Measurements from ENCODE around the gene ARHGEF19.
"Not testable (repeated sequence)": the region's sequence is repeated elsewhere in the genome, so short reads cannot be mapped to it uniquely, and the experiment has no call there.

The ARHGEF19 gene

DNA sequence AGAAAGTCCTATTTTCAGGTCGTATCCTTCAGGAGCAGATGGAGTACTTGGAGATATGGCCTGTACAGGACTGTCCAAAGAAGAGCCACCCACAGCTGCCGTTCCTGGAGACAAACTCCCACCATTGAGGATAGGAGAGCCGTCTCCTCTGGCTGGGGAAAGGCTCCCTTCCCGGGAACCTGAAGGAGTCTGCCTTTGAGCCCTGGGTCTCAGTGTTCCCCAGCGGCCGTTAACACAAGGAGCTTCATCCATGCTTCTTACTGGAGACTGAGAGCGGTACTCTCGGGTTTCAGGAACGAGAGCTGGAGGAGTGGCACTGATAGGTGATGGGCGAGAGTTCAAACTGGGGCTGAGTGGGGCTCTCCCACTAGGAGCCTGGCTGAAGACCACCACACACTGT lies 38.9 kb upstream of the ARHGEF19 start:
- Histone ChIP-seq H3K36me3 (ENCODE audit: insufficient read depth, low read length) (peaks cover 12% of the 10 kb centered on the region; the same call in 1 of the 2 replicates), H3K27ac (ENCODE audit: low read depth, low read length) (no peak overlapping the region), H2AFZ (ENCODE audit: low read length, unreplicated experiment) (no peak overlapping the region)

DNA sequence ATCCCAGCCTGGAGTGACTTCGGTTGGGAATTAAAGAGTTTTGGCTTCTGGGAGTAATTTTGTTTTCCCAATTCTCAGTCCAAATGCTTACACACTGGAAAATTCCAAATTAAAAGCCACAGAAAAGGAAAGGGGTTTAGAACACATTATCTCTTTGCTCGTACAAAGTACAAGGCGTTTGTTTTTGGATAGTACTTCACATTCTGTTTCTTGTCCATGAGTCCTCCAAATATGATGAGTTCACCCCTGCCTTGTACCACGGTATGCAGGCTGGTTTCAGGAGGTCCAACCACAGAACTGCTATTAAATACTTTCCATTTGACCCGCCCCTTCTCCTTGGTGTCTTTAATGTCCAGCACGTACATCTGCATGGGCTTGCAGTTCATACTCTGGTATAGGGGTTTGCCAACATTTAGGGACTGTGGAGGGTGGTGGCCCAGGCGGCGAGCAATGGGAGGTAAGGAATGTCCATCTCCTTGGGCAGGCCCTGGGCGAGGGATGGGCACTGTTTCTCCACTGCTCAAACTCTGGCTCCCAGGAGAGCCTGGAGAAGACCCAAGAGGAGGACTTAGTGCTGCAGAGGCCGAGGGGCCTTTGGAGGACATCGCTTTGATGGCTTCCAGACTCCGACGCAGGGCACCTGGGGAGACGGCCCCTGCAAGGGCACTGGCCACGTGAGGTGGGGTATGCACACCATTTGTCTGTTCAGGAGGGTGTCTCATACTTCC lies 38.2 kb upstream of the ARHGEF19 start:
- H3K36me3 ChIP-seq (ENCODE audit: insufficient read depth, low read length): peaks cover 12% of the 10 kb centered on the region; the same call in 1 of the 2 replicates
- no peak overlapping the region for H3K4me3 ChIP-seq (ENCODE audit: low read depth, low read length)
- no peaks in the 10 kb centered on the region for H3K79me2 ChIP-seq (ENCODE audit: control insufficient read depth, insufficient read depth, low read length, unreplicated experiment)
- H3K27ac ChIP-seq (ENCODE audit: low read depth, low read length): no peak overlapping the region
- H2AFZ ChIP-seq (ENCODE audit: low read length, unreplicated experiment): no peak overlapping the region
- peaks cover 30% of the 10 kb centered on the region for H3K4me1 ChIP-seq (ENCODE audit: control insufficient read depth, insufficient read depth, low read length, unreplicated experiment)
- no peaks in the 10 kb centered on the region for H3K27me3 ChIP-seq (ENCODE audit: insufficient read depth, low read length)

More for the DNA sequence above, 38.9 kb upstream of the ARHGEF19 start:
- H3K4me1 ChIP-seq (ENCODE audit: control insufficient read depth, insufficient read depth, low read length, unreplicated experiment): peaks cover 30% of the 10 kb centered on the region
- H3K4me3 ChIP-seq (ENCODE audit: low read depth, low read length): no peak overlapping the region
- no peaks in the 10 kb centered on the region for H3K27me3 ChIP-seq (ENCODE audit: insufficient read depth, low read length)
- no peaks in the 10 kb centered on the region for H3K79me2 ChIP-seq (ENCODE audit: control insufficient read depth, insufficient read depth, low read length, unreplicated experiment)

DNA sequence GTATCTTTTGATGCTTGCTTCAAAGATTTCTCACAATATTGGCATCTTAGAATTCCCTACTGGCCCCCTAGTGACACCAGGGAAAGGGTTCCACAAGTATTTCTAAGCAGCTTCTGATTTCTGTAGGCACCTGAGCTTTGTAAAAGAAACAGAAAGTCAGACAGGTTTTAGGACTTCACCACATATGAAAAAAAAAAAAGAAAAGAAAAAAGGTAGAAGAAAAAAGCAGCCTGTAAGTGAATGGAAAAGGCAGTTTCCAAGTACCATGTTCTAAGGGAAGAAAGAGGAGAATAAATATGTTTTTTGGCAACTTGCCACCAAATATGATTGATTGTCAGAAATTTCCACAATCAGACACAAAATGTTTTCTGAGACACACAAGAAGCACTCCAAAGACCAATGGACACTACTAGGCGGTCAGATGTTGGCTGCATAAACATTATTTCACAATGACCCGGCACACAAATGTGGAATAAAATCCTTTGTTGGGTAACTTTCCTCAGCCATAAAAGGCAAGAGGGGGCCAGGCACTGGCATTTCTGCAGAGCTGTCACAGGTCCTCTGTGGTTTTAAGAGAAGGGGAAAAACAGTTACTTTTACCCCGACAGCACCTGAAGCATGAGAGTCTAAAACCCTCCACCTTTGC lies 37.3 kb upstream of the ARHGEF19 start:
- peaks cover 30% of the 10 kb centered on the region for H3K4me1 ChIP-seq (ENCODE audit: control insufficient read depth, insufficient read depth, low read length, unreplicated experiment)
- no peaks in the 10 kb centered on the region for H3K79me2 ChIP-seq (ENCODE audit: control insufficient read depth, insufficient read depth, low read length, unreplicated experiment)
- H3K4me3 ChIP-seq (ENCODE audit: low read depth, low read length): no peak overlapping the region
- no peaks in the 10 kb centered on the region for H3K27me3 ChIP-seq (ENCODE audit: insufficient read depth, low read length)
- peaks cover 12% of the 10 kb centered on the region; the same call in 1 of the 2 replicates for H3K36me3 ChIP-seq (ENCODE audit: insufficient read depth, low read length)
- H3K27ac ChIP-seq (ENCODE audit: low read depth, low read length): peak overlapping the region; percentile 62
- no peak overlapping the region for H2AFZ ChIP-seq (ENCODE audit: low read length, unreplicated experiment)

DNA sequence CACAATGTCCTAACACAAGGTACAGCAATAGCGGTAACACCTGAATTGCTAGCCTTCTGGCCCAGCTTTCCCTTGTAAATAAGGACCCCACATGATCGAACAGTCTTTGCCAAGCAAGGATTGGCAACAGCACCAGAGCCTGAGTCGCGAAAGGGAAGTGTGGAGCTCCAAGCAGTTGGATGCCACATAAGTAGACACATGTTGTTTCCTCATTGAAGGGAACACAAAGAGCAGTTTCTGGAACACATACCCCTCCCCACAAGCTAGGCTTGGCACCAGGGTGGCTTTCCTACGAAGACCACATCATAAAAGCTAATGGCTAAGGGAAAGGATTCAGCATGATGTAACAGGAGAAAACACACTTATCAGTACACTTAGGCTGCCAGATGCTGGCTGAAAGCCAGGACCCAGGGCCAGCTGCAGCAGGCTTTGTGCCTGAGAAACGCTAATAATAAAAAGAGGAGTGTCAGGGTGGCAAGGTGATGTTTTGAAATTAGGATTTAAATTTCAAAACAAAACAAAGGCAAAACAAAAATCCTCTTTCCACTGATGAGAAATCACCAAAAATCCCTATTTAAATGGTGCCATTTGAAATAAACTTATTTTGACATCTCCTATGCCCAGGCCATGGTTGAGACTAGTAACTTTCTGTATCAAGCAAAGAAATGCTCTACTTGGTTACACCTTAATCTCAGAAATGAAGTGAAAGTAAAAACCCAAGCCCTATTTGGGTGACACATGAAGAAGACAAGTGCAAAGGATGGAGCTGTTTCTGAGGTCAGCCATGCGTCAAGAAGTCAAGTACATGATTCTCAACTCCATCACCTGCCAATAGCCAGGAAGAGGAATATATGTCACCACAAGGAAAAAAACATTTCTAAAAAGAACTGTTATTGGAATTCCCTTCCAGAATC lies 36.4 kb upstream of the ARHGEF19 start:
- H3K4me1 ChIP-seq (ENCODE audit: control insufficient read depth, insufficient read depth, low read length, unreplicated experiment): peaks cover 30% of the 10 kb centered on the region
- peaks cover 12% of the 10 kb centered on the region; the same call in 1 of the 2 replicates for H3K36me3 ChIP-seq (ENCODE audit: insufficient read depth, low read length)
- no peaks in the 10 kb centered on the region for H3K27me3 ChIP-seq (ENCODE audit: insufficient read depth, low read length)
- H3K4me3 ChIP-seq (ENCODE audit: low read depth, low read length): no peak overlapping the region
- no peak overlapping the region for H2AFZ ChIP-seq (ENCODE audit: low read length, unreplicated experiment)
- no peaks in the 10 kb centered on the region for H3K79me2 ChIP-seq (ENCODE audit: control insufficient read depth, insufficient read depth, low read length, unreplicated experiment)
- peak overlapping the region; percentile 62 for H3K27ac ChIP-seq (ENCODE audit: low read depth, low read length)

DNA sequence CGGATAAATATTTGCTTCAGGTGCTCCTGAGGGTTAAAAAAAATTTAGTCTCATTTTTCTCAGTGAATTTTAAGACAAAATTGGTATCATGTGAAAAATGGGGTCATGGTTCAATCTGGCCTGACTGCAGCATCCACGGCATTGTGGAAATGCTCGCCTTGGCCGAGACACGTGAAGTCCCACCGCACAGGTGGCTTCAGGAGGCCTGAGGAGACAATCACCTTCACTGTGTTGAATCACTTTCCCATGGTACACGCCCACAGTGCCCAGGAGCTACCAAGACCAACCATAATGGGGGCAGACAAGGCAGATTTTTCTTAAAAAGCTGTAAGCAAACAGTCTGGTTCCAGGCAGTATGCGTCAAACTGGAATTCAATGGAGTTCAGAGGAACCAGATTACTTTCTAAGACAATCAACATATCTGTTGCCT lies 35.6 kb upstream of the ARHGEF19 start:
- Histone ChIP-seq H3K4me1 (ENCODE audit: control insufficient read depth, insufficient read depth, low read length, unreplicated experiment) (peaks cover 30% of the 10 kb centered on the region), H3K4me3 (ENCODE audit: low read depth, low read length) (no peak overlapping the region), H3K79me2 (ENCODE audit: control insufficient read depth, insufficient read depth, low read length, unreplicated experiment) (no peaks in the 10 kb centered on the region), H3K36me3 (ENCODE audit: insufficient read depth, low read length) (peaks cover 4% of the 10 kb centered on the region; the same call in 1 of the 2 replicates), H2AFZ (ENCODE audit: low read length, unreplicated experiment) (no peak overlapping the region), H3K27me3 (ENCODE audit: insufficient read depth, low read length) (no peaks in the 10 kb centered on the region), H3K27ac (ENCODE audit: low read depth, low read length) (peak overlapping the region; percentile 62)

DNA sequence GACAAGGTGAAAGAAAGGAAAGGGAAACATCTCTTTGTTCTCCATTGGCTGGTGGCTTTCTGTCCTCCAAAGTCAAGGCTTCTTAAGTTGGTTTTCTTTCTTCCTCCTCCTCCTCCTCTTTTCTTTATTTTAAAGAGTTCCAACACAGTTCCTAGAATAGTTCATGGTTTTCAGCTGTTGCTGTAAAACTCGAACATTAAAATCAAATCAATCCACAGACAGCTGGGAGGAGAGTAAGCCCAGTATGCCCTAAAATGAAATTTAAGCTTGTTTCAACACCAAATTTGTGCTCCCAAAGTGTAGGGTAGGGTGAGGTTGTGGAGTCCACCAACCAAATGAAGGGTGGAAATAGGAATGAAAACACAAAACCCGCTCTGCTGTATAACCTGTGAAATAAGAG lies 35.0 kb upstream of the ARHGEF19 start:
- Histone ChIP-seq H3K79me2 (ENCODE audit: control insufficient read depth, insufficient read depth, low read length, unreplicated experiment) (no peaks in the 10 kb centered on the region), H3K4me3 (ENCODE audit: low read depth, low read length) (no peak overlapping the region), H3K27ac (ENCODE audit: low read depth, low read length) (no peak overlapping the region), H3K36me3 (ENCODE audit: insufficient read depth, low read length) (peaks cover 4% of the 10 kb centered on the region; the same call in 1 of the 2 replicates), H3K27me3 (ENCODE audit: insufficient read depth, low read length) (no peaks in the 10 kb centered on the region), H3K4me1 (ENCODE audit: control insufficient read depth, insufficient read depth, low read length, unreplicated experiment) (peaks cover 30% of the 10 kb centered on the region), H2AFZ (ENCODE audit: low read length, unreplicated experiment) (no peak overlapping the region)

DNA sequence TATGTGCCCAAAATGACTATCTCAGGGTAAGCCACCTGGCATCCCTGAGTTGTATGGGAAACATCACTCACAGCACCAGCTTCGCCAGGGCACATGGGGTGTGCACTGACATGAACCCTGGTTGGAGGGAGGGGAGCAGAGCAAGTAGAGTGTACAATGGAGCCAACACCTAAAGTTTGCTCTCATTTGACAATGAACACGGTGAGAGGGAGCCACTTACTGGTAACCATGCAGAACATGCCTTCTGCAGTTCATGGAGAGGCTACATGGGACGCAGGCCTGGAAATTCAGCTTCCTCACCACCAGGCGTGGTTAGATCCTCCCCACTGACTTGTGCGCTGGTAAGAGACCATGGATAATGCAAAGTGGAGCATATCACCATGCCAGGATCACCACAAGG lies 34.5 kb upstream of the ARHGEF19 start:
- H3K4me3 ChIP-seq (ENCODE audit: low read depth, low read length): no peak overlapping the region
- H3K4me1 ChIP-seq (ENCODE audit: control insufficient read depth, insufficient read depth, low read length, unreplicated experiment): peaks cover 30% of the 10 kb centered on the region
- no peaks in the 10 kb centered on the region for H3K27me3 ChIP-seq (ENCODE audit: insufficient read depth, low read length)
- H3K36me3 ChIP-seq (ENCODE audit: insufficient read depth, low read length): peaks cover 4% of the 10 kb centered on the region; the same call in 1 of the 2 replicates
- H2AFZ ChIP-seq (ENCODE audit: low read length, unreplicated experiment): no peak overlapping the region
- H3K27ac ChIP-seq (ENCODE audit: low read depth, low read length): no peak overlapping the region
- no peaks in the 10 kb centered on the region for H3K79me2 ChIP-seq (ENCODE audit: control insufficient read depth, insufficient read depth, low read length, unreplicated experiment)

DNA sequence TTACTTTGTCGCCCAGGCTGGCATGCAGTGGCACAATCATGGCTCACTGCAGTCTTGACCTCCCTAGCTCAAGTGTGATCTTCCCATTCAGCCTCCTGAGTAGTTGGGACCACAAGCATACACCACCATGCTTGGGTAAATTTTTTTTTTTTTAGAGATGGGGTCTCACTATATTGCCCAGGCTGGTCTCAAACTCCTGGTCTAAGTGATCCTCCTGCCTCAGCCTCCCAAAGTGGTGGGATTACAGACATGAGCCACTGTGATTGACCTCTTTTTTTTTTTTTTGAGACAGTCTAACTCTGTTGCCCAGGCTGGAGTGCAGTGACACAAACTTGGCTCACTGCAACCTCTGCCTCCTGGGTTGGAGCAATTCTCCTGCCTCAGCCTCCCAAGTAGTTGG lies 33.8 kb upstream of the ARHGEF19 start:
- H3K27me3 ChIP-seq (ENCODE audit: insufficient read depth, low read length): not testable (repeated sequence)

DNA sequence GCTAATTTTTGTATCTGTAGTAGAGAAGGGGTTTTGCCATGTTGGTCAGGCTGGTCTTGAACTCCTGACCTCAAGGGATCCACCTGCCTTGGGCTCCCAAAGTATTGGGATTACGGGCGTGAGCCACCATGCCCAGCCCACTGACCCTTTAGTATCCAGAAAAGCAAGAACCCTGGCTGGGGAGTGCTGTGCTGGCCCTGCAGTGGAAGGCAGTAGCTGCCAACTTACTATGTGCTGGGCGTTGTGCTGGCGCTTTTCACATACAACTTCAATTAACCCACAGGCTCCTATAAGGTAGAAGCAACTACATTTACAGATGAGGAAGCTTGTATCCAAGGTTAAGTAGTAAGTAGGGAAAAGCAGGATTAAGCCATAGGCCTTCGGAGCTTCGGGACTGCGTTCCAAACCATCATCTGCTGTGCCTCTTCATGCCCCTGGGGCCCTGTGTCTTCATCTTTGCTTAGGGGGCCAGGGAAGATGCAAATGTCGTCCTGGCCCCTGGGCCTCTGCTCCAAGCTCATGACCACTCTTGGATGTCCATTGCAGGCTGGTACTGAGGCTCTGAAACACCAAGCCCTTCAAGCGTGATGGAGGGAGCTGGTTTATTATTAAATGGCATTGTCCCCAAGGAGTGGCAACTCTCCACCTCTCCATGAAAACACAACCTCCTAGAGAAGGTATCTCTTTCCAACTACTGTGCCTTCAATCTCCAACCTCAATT lies 33.2 kb upstream of the ARHGEF19 start:
- Histone ChIP-seq H3K79me2 (ENCODE audit: control insufficient read depth, insufficient read depth, low read length, unreplicated experiment) (no peaks in the 10 kb centered on the region), H3K27me3 (ENCODE audit: insufficient read depth, low read length) (no peaks in the 10 kb centered on the region), H2AFZ (ENCODE audit: low read length, unreplicated experiment) (no peak overlapping the region), H3K4me1 (ENCODE audit: control insufficient read depth, insufficient read depth, low read length, unreplicated experiment) (peaks cover 27% of the 10 kb centered on the region), H3K36me3 (ENCODE audit: insufficient read depth, low read length) (peaks cover 4% of the 10 kb centered on the region; the same call in 1 of the 2 replicates), H3K4me3 (ENCODE audit: low read depth, low read length) (no peak overlapping the region), H3K27ac (ENCODE audit: low read depth, low read length) (no peak overlapping the region)

More for the DNA sequence above, 33.8 kb upstream of the ARHGEF19 start:
- not testable (repeated sequence) for H3K4me3 ChIP-seq (ENCODE audit: low read depth, low read length); H3K27ac ChIP-seq (ENCODE audit: low read depth, low read length); H3K79me2 ChIP-seq (ENCODE audit: control insufficient read depth, insufficient read depth, low read length, unreplicated experiment); H2AFZ ChIP-seq (ENCODE audit: low read length, unreplicated experiment); H3K36me3 ChIP-seq (ENCODE audit: insufficient read depth, low read length)
- H3K4me1 ChIP-seq (ENCODE audit: control insufficient read depth, insufficient read depth, low read length, unreplicated experiment): peaks cover 30% of the 10 kb centered on the region

Measured in ACC112 (cell line).